GM12878 (cell line): Measurements from ENCODE around the gene ARHGAP21. TPM values are rescaled to one million over a fixed set of nuclear protein-coding genes. Genes with fewer than 3 reads are reported as not detected.

Source experiments
- ATAC-seq: fragments of 200-7000 bp; cut with Tn5 transposase; 3 replicates; pipeline ENCODE4 v1.9.1; 2020; ENCODE audit warnings: mild to moderate bottlenecking, moderate library complexity
- BruUV-seq: library from RNA; stranded (reverse); fragments of 400-500 nt; replicated peaks from 2 replicates; lab custom pipeline; 2021; lab: Mats Ljungman, UMichigan
- CTCF ChIA-PET: fragments of 300-600 bp; sonication (Branson Sonifier 250); formaldehyde crosslinking; extraction: SDS; loops from one replicate; lab custom pipeline; 2021; ENCODE audit warnings: inconsistent platforms; lab: Yijun Ruan, JAX
- POLR2A ChIA-PET: fragments of 350-600 bp; formaldehyde crosslinking; extraction: SDS; loops from one replicate; lab custom pipeline; 2021; ENCODE audit warnings: inconsistent platforms; lab: Charles Lee
- RAD21 ChIA-PET: fragments of 300-600 bp; sonication (Branson Sonifier 250); formaldehyde crosslinking; loops from one replicate; lab custom pipeline; 2023; ENCODE audit warnings: antibody characterized with exemption; ENCODE audit not compliant: unreplicated experiment; lab: Charles Lee
- SMC1A ChIA-PET: fragments of 300-600 bp; sonication (Branson Sonifier 250); formaldehyde crosslinking; loops from one replicate; lab custom pipeline; 2023; ENCODE audit not compliant: unreplicated experiment, uncharacterized antibody; lab: Charles Lee
- DNase-seq: peaks from one replicate; pipeline ENCODE4 v3.0.0-alpha.2; 2011; ENCODE audit warnings: low read depth, low spot score
- FAIRE-seq: peaks from 3 replicates; lab custom pipeline; 2011; peaks lifted over from hg19 to GRCh38; lab: Jason Lieb, UNC
- H2AFZ ChIP-seq: 2 replicates; pipeline ENCODE4 v1.6.0; 2011; ENCODE audit warnings: low read depth, low read length, control low read depth; ENCODE audit not compliant: control insufficient read depth
- H3K27ac ChIP-seq: 2 replicates; pipeline ENCODE4 v1.5.1; 2011; ENCODE audit warnings: control low read depth; ENCODE audit not compliant: control insufficient read depth, insufficient read depth
- H3K27me3 ChIP-seq, 2 experiments: replicated peaks in 1 of 2; 2 replicates each; pipeline versions ENCODE4 v1.6.0 to v1.6.1; 2011; ENCODE audit warnings: low read length in 1 of 2; ENCODE audit not compliant: control insufficient read depth in 2 of 2, insufficient read depth in 2 of 2
- H3K36me3 ChIP-seq, 2 experiments: 2 replicates each; pipeline ENCODE4 v1.5.1; 2011; ENCODE audit warnings: low read length in 1 of 2; ENCODE audit not compliant: control insufficient read depth in 2 of 2, insufficient read depth in 2 of 2
- H3K4me1 ChIP-seq: 2 replicates; pipeline ENCODE4 v1.6.1; 2011; ENCODE audit warnings: mild to moderate bottlenecking, low read length, moderate library complexity, mixed read lengths; ENCODE audit not compliant: control insufficient read depth, insufficient read depth
- H3K4me2 ChIP-seq: 2 replicates; pipeline ENCODE4 v1.6.0; 2011; ENCODE audit warnings: control low read depth; ENCODE audit not compliant: control insufficient read depth, insufficient read depth
- H3K4me3 ChIP-seq: fragments of 200-600 bp; sonication (generic); 2 replicates; pipeline ENCODE4 v1.5.1; 2016
- H3K79me2 ChIP-seq: 2 replicates; pipeline ENCODE4 v1.6.0; 2011; ENCODE audit warnings: low read length; ENCODE audit not compliant: control insufficient read depth, insufficient read depth
- H3K9ac ChIP-seq: 2 replicates; pipeline ENCODE4 v1.8.0; 2011; ENCODE audit warnings: low read length, control low read depth, mixed read lengths; ENCODE audit not compliant: control insufficient read depth, insufficient read depth
- H3K9me3 ChIP-seq: replicated peaks from 3 replicates; pipeline ENCODE4 v1.5.1; 2011; ENCODE audit warnings: mild to moderate bottlenecking, low read length; ENCODE audit not compliant: control insufficient read depth, insufficient read depth
- H4K20me1 ChIP-seq: 2 replicates; pipeline ENCODE4 v1.6.0; 2011; ENCODE audit not compliant: control insufficient read depth, insufficient read depth
- BACH1 ChIP-seq: fragments of 450-650 bp; IDR thresholded peaks from 2 replicates; pipeline ENCODE4 v1.6.1; 2017; ENCODE audit warnings: mild to moderate bottlenecking, borderline replicate concordance
- CBX3 ChIP-seq: fragments of 200-600 bp; sonication (generic); IDR thresholded peaks from 2 replicates; pipeline ENCODE4 v1.6.1; 2016; ENCODE audit warnings: low read depth, borderline replicate concordance
- EGR1 ChIP-seq, 2 experiments: IDR thresholded peaks; 1 replicate in 1 of 2; 2 replicates in 1 of 2; pipeline ENCODE4 v1.6.1; 2011 to 2012; ENCODE audit warnings: low read depth in 2 of 2, low read length in 2 of 2, borderline replicate concordance in 1 of 2, mild to moderate bottlenecking in 1 of 2, moderate library complexity in 1 of 2
- FOS ChIP-seq: IDR thresholded peaks from 3 replicates; pipeline ENCODE4 v1.6.1; 2011; ENCODE audit warnings: borderline replicate concordance; ENCODE audit not compliant: insufficient read length; ENCODE audit errors: extremely low read depth
- LARP7 ChIP-seq: fragments of 450-650 bp; IDR thresholded peaks from 2 replicates; pipeline ENCODE4 v1.6.1; 2017; ENCODE audit warnings: mild to moderate bottlenecking
- MTA2 ChIP-seq: fragments of 450-650 bp; IDR thresholded peaks from 2 replicates; pipeline ENCODE4 v1.6.1; 2016; ENCODE audit warnings: low read depth, mild to moderate bottlenecking, moderate library complexity
- MTA3 ChIP-seq: IDR thresholded peaks from 2 replicates; pipeline ENCODE4 v1.6.1; 2012; ENCODE audit warnings: low read length, inconsistent platforms, borderline replicate concordance
- POLR2AphosphoS2 ChIP-seq: IDR thresholded peaks from 2 replicates; pipeline ENCODE4 v1.6.1; 2011; ENCODE audit warnings: low read depth, mild to moderate bottlenecking, low read length, improper control_type of control experiment, moderate library complexity
- RCOR1 ChIP-seq: conservative IDR thresholded peaks from 2 replicates; pipeline ENCODE4 v1.6.1; 2012; ENCODE audit warnings: low read depth, low read length, improper control_type of control experiment
- RELB ChIP-seq: fragments of 450-650 bp; IDR thresholded peaks from 2 replicates; pipeline ENCODE4 v1.6.1; 2017; ENCODE audit warnings: low read depth, mild to moderate bottlenecking, moderate library complexity
- RFX5 ChIP-seq: IDR thresholded peaks from 2 replicates; pipeline ENCODE4 v1.6.1; 2011; ENCODE audit warnings: low read depth, low read length, improper control_type of control experiment
- SIN3A ChIP-seq: IDR thresholded peaks from 2 replicates; pipeline ENCODE4 v1.6.1; 2012; ENCODE audit warnings: low read depth, low read length, improper control_type of control experiment
- YBX1 ChIP-seq: fragments of 450-650 bp; IDR thresholded peaks from 2 replicates; pipeline ENCODE4 v1.6.1; 2016; ENCODE audit warnings: antibody characterized with exemption
- WGBS: methylation state at CpG from one replicate; pipeline ENCODE4 v1.1.6; 2016; ENCODE audit warnings: low lambda C conversion rate; ENCODE audit not compliant: insufficient replicate concordance, insufficient coverage; ENCODE audit errors: missing lambda C conversion rate; 5-methylcytosine and 5-hydroxymethylcytosine counted together
- in situ Hi-C: fragments of 300-500 bp; cut with MboI; formaldehyde crosslinking; loops from 9 replicates; pipeline ENCODE4 v1.14.3; 2018; ENCODE audit warnings: mixed read lengths
- intact Hi-C: fragments of 100-400 bp; cut with micrococcal nuclease; formaldehyde crosslinking; loops from one replicate; pipeline ENCODE4 v1.14.2; 2022; ENCODE audit not compliant: unreplicated experiment
- polyA plus RNA-seq, 11 experiments: library from polyadenylated mRNA; depleted of rRNA in 4 of 11; unstranded in 6 of 11; stranded (reverse) in 5 of 11; fragments of >200 nt; fragmentation: Nextera tagmentation in 4 of 11; fragmentation: Illumina TruSeq in 1 of 11; extraction: Ambion mirVana in 4 of 11; extraction: Trizol in 1 of 11; gene quantifications; 1 replicate in 1 of 11; 2 replicates in 10 of 11; pipeline versions ENCODE4 v1.2.1 to v1.2.3, GENCODE V29; 2011 to 2016; ENCODE audit warnings: inconsistent platforms in 2 of 11, missing spikeins in 2 of 11, low read depth in 1 of 11
- total RNA-seq, 4 experiments: library from RNA; depleted of rRNA in 3 of 4; stranded (reverse); fragments of >200 nt in 3 of 4; fragmentation: Illumina TruSeq in 1 of 4; extraction: Trizol in 1 of 4; gene quantifications; 2 replicates each; pipeline versions ENCODE4 v1.2.1 to v1.2.3, GENCODE V29; 2013 to 2021
- TF ChIP-seq, protein P1 (sequence below): fragments of 450-650 bp; formaldehyde crosslinking; IDR thresholded peaks from 2 replicates; pipeline ENCODE4 v1.5.0; 2022; ENCODE audit warnings: mild to moderate bottlenecking, missing genetic modification characterization
- TF ChIP-seq, protein P2 (sequence below): fragments of 450-650 bp; IDR thresholded peaks from 2 replicates; pipeline ENCODE4 v1.6.1; 2017; ENCODE audit warnings: mild to moderate bottlenecking, moderate library complexity
- TF ChIP-seq, protein P3 (sequence below): IDR thresholded peaks from 2 replicates; pipeline ENCODE4 v1.6.1; 2011; ENCODE audit warnings: low read depth, mild to moderate bottlenecking, low read length, moderate library complexity, borderline replicate concordance; ENCODE audit errors: extremely low read depth

ARHGAP21 gene
- total and polyA plus RNA-seq, 10 of the 15 experiments (the other 5 are each of a cell fraction or from before 2014, with no cell fraction given): 11.7 to 103 (median 37.6) TPM

DNA sequence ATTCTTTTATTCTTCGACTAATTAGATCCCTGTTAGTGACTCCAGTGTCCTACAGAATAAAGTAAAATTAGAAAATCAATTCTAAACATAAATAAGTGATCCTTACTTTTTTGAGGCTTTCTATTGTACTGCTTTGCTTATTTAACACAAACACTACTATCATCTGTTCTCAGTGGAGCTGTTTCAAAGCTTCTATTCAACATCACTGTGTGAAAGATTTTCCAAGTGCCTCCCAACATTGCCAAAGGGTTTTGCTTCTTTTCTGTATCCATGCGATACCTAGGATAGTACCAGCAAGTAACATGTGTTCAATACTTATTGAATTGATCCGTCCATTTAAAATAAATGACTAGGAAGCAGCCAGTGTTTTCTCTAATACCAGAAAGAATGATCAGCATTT lies 125.7 kb downstream of the ARHGAP21 start:
- Histone ChIP-seq H3K9ac (no peak overlapping the region), H4K20me1 (no peaks in the 10 kb centered on the region), H3K4me1 (no peaks in the 10 kb centered on the region), H3K27ac (no peak overlapping the region), H3K27me3 (no peaks in the 10 kb centered on the region), H3K4me2 (no peak overlapping the region), H3K79me2 (no peaks in the 10 kb centered on the region), H3K36me3 (peaks cover 0 to 5% of the 10 kb centered on the region in 2 experiments; a peak in 2 of 4 replicates), H3K4me3 (no peak overlapping the region), H3K9me3 (no peaks in the 10 kb centered on the region), H2AFZ (no peak overlapping the region)
- BruUV-seq: no TSS peak
- in situ Hi-C loops: no loop called here
- TF ChIP-seq, protein P1, sequence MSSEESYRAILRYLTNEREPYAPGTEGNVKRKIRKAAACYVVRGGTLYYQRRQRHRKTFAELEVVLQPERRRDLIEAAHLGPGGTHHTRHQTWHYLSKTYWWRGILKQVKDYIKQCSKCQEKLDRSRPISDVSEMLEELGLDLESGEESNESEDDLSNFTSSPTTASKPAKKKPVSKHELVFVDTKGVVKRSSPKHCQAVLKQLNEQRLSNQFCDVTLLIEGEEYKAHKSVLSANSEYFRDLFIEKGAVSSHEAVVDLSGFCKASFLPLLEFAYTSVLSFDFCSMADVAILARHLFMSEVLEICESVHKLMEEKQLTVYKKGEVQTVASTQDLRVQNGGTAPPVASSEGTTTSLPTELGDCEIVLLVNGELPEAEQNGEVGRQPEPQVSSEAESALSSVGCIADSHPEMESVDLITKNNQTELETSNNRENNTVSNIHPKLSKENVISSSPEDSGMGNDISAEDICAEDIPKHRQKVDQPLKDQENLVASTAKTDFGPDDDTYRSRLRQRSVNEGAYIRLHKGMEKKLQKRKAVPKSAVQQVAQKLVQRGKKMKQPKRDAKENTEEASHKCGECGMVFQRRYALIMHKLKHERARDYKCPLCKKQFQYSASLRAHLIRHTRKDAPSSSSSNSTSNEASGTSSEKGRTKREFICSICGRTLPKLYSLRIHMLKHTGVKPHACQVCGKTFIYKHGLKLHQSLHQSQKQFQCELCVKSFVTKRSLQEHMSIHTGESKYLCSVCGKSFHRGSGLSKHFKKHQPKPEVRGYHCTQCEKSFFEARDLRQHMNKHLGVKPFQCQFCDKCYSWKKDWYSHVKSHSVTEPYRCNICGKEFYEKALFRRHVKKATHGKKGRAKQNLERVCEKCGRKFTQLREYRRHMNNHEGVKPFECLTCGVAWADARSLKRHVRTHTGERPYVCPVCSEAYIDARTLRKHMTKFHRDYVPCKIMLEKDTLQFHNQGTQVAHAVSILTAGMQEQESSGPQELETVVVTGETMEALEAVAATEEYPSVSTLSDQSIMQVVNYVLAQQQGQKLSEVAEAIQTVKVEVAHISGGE (CRISPR knock-in tag): no peak
- no peak for TF ChIP-seq EGR1 (IDR thresholded peaks at IDR 0.05; ENCODE audit: borderline replicate concordance in 1 of 2, low read depth in 2 of 2, low read length in 2 of 2)
- no peak for TF ChIP-seq SIN3A
- TF ChIP-seq BACH1: no peak
- TF ChIP-seq LARP7: no peak
- no peak for TF ChIP-seq RFX5
- no peak for TF ChIP-seq MTA3
- TF ChIP-seq RELB: no peak
- no peak for TF ChIP-seq RCOR1
- TF ChIP-seq MTA2: no peak
- TF ChIP-seq, protein P2, sequence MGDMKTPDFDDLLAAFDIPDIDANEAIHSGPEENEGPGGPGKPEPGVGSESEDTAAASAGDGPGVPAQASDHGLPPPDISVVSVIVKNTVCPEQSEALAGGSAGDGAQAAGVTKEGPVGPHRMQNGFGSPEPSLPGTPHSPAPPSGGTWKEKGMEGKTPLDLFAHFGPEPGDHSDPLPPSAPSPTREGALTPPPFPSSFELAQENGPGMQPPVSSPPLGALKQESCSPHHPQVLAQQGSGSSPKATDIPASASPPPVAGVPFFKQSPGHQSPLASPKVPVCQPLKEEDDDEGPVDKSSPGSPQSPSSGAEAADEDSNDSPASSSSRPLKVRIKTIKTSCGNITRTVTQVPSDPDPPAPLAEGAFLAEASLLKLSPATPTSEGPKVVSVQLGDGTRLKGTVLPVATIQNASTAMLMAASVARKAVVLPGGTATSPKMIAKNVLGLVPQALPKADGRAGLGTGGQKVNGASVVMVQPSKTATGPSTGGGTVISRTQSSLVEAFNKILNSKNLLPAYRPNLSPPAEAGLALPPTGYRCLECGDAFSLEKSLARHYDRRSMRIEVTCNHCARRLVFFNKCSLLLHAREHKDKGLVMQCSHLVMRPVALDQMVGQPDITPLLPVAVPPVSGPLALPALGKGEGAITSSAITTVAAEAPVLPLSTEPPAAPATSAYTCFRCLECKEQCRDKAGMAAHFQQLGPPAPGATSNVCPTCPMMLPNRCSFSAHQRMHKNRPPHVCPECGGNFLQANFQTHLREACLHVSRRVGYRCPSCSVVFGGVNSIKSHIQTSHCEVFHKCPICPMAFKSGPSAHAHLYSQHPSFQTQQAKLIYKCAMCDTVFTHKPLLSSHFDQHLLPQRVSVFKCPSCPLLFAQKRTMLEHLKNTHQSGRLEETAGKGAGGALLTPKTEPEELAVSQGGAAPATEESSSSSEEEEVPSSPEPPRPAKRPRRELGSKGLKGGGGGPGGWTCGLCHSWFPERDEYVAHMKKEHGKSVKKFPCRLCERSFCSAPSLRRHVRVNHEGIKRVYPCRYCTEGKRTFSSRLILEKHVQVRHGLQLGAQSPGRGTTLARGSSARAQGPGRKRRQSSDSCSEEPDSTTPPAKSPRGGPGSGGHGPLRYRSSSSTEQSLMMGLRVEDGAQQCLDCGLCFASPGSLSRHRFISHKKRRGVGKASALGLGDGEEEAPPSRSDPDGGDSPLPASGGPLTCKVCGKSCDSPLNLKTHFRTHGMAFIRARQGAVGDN: no peak
- no peak for TF ChIP-seq CBX3
- TF ChIP-seq, protein P3, sequence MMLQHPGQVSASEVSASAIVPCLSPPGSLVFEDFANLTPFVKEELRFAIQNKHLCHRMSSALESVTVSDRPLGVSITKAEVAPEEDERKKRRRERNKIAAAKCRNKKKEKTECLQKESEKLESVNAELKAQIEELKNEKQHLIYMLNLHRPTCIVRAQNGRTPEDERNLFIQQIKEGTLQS: no peak
- TF ChIP-seq FOS: no peak
- TF ChIP-seq POLR2AphosphoS2: no peak
- TF ChIP-seq YBX1: no peak
- SMC1A ChIA-PET: interaction anchor here (1.0 kb wide), 1 partner anchor 18 kb away, joined by 4 read pairs; no protein-coding TSS in a partner anchor
- 75% methylated on average over 3 of the region's 3 CpGs for WGBS
- intact Hi-C loops: no loop called here
- POLR2A ChIA-PET: no interaction called here
- DNase-seq: no peak
- no peak for ATAC-seq
- CTCF ChIA-PET: interaction anchor here (2.8 kb wide), 1 partner anchor 19 kb away, joined by 17 read pairs; no protein-coding TSS in a partner anchor
- RAD21 ChIA-PET: no interaction called here
- FAIRE-seq: no peak
